IMR-90 (cell line): Measurements from ENCODE around the gene LDB1. TPM values are rescaled to one million over a fixed set of nuclear protein-coding genes. Genes with fewer than 3 reads are reported as not detected.

Source experiments
- ATAC-seq: fragments of 200-7000 bp; cut with Tn5 transposase; 2 replicates; pipeline ENCODE4 v1.9.1; 2020; ENCODE audit warnings: low read depth, mild to moderate bottlenecking, moderate library complexity
- BruUV-seq: library from RNA; stranded (reverse); fragments of 400-500 nt; replicated peaks from 2 replicates; lab custom pipeline; 2021; lab: Mats Ljungman, UMichigan
- CTCF ChIA-PET: fragments of 300-600 bp; formaldehyde crosslinking; extraction: SDS; loops from one replicate; lab custom pipeline; 2021; ENCODE audit warnings: antibody characterized with exemption; lab: Yijun Ruan, JAX
- POLR2A ChIA-PET: fragments of 300-600 bp; sonication (Branson Sonifier 250); formaldehyde crosslinking; loops from one replicate; lab custom pipeline; 2022; ENCODE audit warnings: antibody characterized with exemption; ENCODE audit not compliant: unreplicated experiment; lab: Charles Lee
- DNase-seq: peaks from one replicate; pipeline ENCODE4 v3.0.0; 2013
- H2AFZ ChIP-seq: replicated peaks from 2 replicates; pipeline ENCODE3; 2013; ENCODE audit warnings: low read length, mild to moderate bottlenecking; ENCODE audit not compliant: poor library complexity
- H2AK5ac ChIP-seq: 2 replicates; pipeline ENCODE4 v1.6.1; 2013; ENCODE audit warnings: low read depth, low read length, inconsistent platforms
- H2AK9ac ChIP-seq: replicated peaks from 2 replicates; pipeline ENCODE3; 2013; ENCODE audit warnings: mild to moderate bottlenecking, low read depth, low read length, moderate library complexity; ENCODE audit not compliant: poor library complexity
- H2BK120ac ChIP-seq: 2 replicates; pipeline ENCODE4 v1.6.1; 2013; ENCODE audit warnings: low read depth, low read length, inconsistent platforms
- H2BK15ac ChIP-seq: 3 replicates; pipeline ENCODE4 v1.6.1; 2013; ENCODE audit warnings: low read depth, low read length, inconsistent platforms
- H2BK20ac ChIP-seq: 2 replicates; pipeline ENCODE4 v1.6.1; 2013; ENCODE audit warnings: low read depth, mild to moderate bottlenecking, inconsistent platforms, low read length, moderate library complexity
- H2BK5ac ChIP-seq: 2 replicates; pipeline ENCODE4 v1.6.1; 2013; ENCODE audit warnings: mild to moderate bottlenecking, low read depth, low read length, inconsistent platforms; ENCODE audit not compliant: poor library complexity, severe bottlenecking
- H3K14ac ChIP-seq: replicated peaks from 2 replicates; pipeline ENCODE4 v1.6.1; 2013; ENCODE audit warnings: low read depth, low read length, inconsistent platforms
- H3K18ac ChIP-seq: 2 replicates; pipeline ENCODE4 v1.6.1; 2013; ENCODE audit warnings: low read depth, low read length, control low read depth
- H3K23ac ChIP-seq: 2 replicates; pipeline ENCODE4 v1.6.1; 2013; ENCODE audit warnings: low read depth, low read length, inconsistent platforms
- H3K27ac ChIP-seq: 2 replicates; pipeline ENCODE4 v1.5.1; 2013; ENCODE audit warnings: mild to moderate bottlenecking, control low read depth, low read length; ENCODE audit not compliant: insufficient read depth
- H3K27me3 ChIP-seq: 2 replicates; pipeline ENCODE4 v1.6.1; 2013; ENCODE audit warnings: low read length; ENCODE audit not compliant: control insufficient read depth, insufficient read depth
- H3K36me3 ChIP-seq: 2 replicates; pipeline ENCODE4 v1.6.1; 2013; ENCODE audit warnings: low read length, mixed read lengths; ENCODE audit not compliant: control insufficient read depth, insufficient read depth
- H3K4ac ChIP-seq: 2 replicates; pipeline ENCODE4 v1.6.1; 2013; ENCODE audit warnings: low read depth, low read length, inconsistent platforms
- H3K4me1 ChIP-seq: 2 replicates; pipeline ENCODE4 v1.6.1; 2013; ENCODE audit warnings: low read length, mixed read lengths; ENCODE audit not compliant: control insufficient read depth, insufficient read depth
- H3K4me2 ChIP-seq: 2 replicates; pipeline ENCODE4 v1.6.1; 2013; ENCODE audit warnings: low read depth, mild to moderate bottlenecking, control low read depth, low read length, moderate library complexity
- H3K4me3 ChIP-seq: 2 replicates; pipeline ENCODE4 v1.5.1; 2013; ENCODE audit warnings: low read depth, mild to moderate bottlenecking, control low read depth, low read length, moderate library complexity; ENCODE audit not compliant: insufficient read depth
- H3K56ac ChIP-seq: 2 replicates; pipeline ENCODE4 v1.6.1; 2013; ENCODE audit warnings: low read length, inconsistent platforms; ENCODE audit not compliant: insufficient read depth; ENCODE audit errors: extremely low read depth
- H3K79me1 ChIP-seq, 2 experiments: 2 replicates each; pipeline ENCODE4 v1.6.1; 2013; ENCODE audit warnings: low read length in 2 of 2, inconsistent platforms in 1 of 2, low read depth in 1 of 2
- H3K9ac ChIP-seq: 2 replicates; pipeline ENCODE4 v1.6.1; 2013; ENCODE audit warnings: low read depth, low read length, control low read depth
- H3K9me1 ChIP-seq: 2 replicates; pipeline ENCODE4 v1.6.1; 2013; ENCODE audit warnings: low read length, inconsistent platforms; ENCODE audit not compliant: insufficient read depth
- H3K9me3 ChIP-seq: 2 replicates; pipeline ENCODE4 v1.6.1; 2013; ENCODE audit warnings: low read length; ENCODE audit not compliant: control insufficient read depth, insufficient read depth
- H4K20me1 ChIP-seq: 2 replicates; pipeline ENCODE4 v1.6.1; 2013; ENCODE audit warnings: low read length, inconsistent platforms; ENCODE audit not compliant: insufficient read depth
- H4K5ac ChIP-seq: 2 replicates; pipeline ENCODE4 v1.6.1; 2013; ENCODE audit warnings: mild to moderate bottlenecking, low read depth, low read length, control low read depth
- H4K8ac ChIP-seq, 2 experiments: 2 replicates each; pipeline ENCODE4 v1.6.1; 2013; ENCODE audit warnings: low read depth in 2 of 2, low read length in 2 of 2, control low read depth in 1 of 2, inconsistent platforms in 1 of 2
- H4K91ac ChIP-seq: 2 replicates; pipeline ENCODE4 v1.6.1; 2013; ENCODE audit warnings: low read depth, low read length, inconsistent platforms; ENCODE audit not compliant: insufficient read depth
- BHLHE40 ChIP-seq: fragments of 150-350 bp; IDR thresholded peaks from 2 replicates; pipeline ENCODE4 v1.6.1; 2016; ENCODE audit warnings: mild to moderate bottlenecking, low read depth, low read length
- CHD1 ChIP-seq: IDR thresholded peaks from 2 replicates; pipeline ENCODE4 v1.6.1; 2012; ENCODE audit warnings: low read depth, low read length, improper control_type of control experiment
- ELK1 ChIP-seq: fragments of 150-350 bp; IDR thresholded peaks from 2 replicates; pipeline ENCODE4 v1.6.1; 2016; ENCODE audit warnings: low read depth, mild to moderate bottlenecking, low read length, moderate library complexity, borderline replicate concordance
- MAZ ChIP-seq: IDR thresholded peaks from 2 replicates; pipeline ENCODE4 v1.6.1; 2012; ENCODE audit warnings: low read depth, mild to moderate bottlenecking, low read length, improper control_type of control experiment, moderate library complexity, borderline replicate concordance
- NFE2L2 ChIP-seq: fragments of 150-350 bp; IDR thresholded peaks from 2 replicates; pipeline ENCODE4 v1.6.1; 2016; ENCODE audit warnings: low read depth, mild to moderate bottlenecking, low read length
- RCOR1 ChIP-seq: IDR thresholded peaks from 2 replicates; pipeline ENCODE4 v1.6.1; 2012; ENCODE audit warnings: mild to moderate bottlenecking, low read length, improper control_type of control experiment; ENCODE audit not compliant: insufficient replicate concordance
- RFX5 ChIP-seq: IDR thresholded peaks from 2 replicates; pipeline ENCODE4 v1.8.0; 2012; ENCODE audit warnings: low read depth, mild to moderate bottlenecking, low read length, moderate library complexity
- USF2 ChIP-seq: fragments of 150-350 bp; IDR thresholded peaks from 2 replicates; pipeline ENCODE4 v1.6.1; 2017; ENCODE audit warnings: mild to moderate bottlenecking, antibody characterized with exemption, low read length, low read depth
- WGBS, 2 experiments: methylation state at CpG; one replicate each; pipeline versions ENCODE4 v1.1.5 to v1.1.7; 2013; ENCODE audit warnings: missing lambda C conversion rate in 2 of 2; ENCODE audit not compliant: insufficient read length in 1 of 2; ENCODE audit errors: extremely low coverage in 2 of 2; 5-methylcytosine and 5-hydroxymethylcytosine counted together
- dilution Hi-C: fragments of 300-500 bp; cut with HindIII; formaldehyde crosslinking; loops from one replicate; pipeline ENCODE4 v1.14.3; 2018; ENCODE audit warnings: low sequenced_read_pairs; ENCODE audit not compliant: unreplicated experiment
- in situ Hi-C: fragments of 300-500 bp; cut with MboI; formaldehyde crosslinking; loops from 3 replicates; pipeline ENCODE4 v1.14.3; 2019; ENCODE audit warnings: low sequenced_read_pairs, inconsistent platforms, mixed read lengths
- intact Hi-C: fragments of 100-400 bp; cut with micrococcal nuclease; formaldehyde crosslinking; loops from 2 replicates; pipeline ENCODE4 v1.10.0; 2022
- polyA plus RNA-seq, 3 experiments: library from polyadenylated mRNA; depleted of rRNA; stranded (reverse); fragments of >200 nt; gene quantifications; 2 replicates each; pipeline ENCODE4 v1.2.3, GENCODE V29; 2012; ENCODE audit warnings: low replicate concordance in 1 of 3
- total RNA-seq: library from RNA; depleted of rRNA; stranded (reverse); fragments of >200 nt; gene quantifications from 2 replicates; pipeline ENCODE4 v1.2.3, GENCODE V29; 2012
- TF ChIP-seq, protein P1 (sequence below): conservative IDR thresholded peaks from 2 replicates; pipeline ENCODE4 v1.5.1; 2012; ENCODE audit warnings: mild to moderate bottlenecking, low read depth, low read length, improper control_type of control experiment

The LDB1 gene
- total and polyA plus RNA-seq, 2 of the 4 experiments (the other 2 are of a cell fraction) = 47.9 to 92.4 TPM

DNA sequence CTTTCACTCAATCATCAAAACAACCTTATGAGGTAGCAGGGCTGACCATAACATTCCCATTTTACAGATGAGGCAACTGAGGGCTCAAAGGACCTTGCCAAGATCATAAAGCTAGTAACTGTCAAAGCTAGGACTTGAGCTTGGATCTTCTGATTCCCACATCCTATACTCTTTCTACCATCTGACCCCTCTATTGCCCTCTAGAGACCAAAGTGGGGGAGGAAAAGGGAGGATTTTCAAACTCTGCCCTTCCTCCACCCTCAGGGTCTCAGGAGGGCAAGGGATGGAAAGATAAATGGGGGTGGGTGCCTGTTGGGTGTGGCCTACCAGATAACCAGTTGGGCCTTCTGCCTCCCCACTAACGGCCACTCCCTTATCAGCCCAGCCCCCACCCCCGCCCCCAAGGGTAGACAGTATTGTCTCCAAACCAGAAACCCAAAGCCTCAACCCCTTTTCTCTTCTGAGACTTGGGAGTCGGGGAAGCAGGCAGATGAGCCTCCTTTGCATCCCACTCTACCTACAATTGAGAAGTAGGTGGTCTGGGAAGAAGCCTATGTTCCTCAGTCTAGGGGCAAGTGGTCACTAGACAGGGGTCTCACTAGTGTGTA lies 7.9 kb downstream of the LDB1 start:
- no peak overlapping the region for H2BK5ac ChIP-seq
- no peak overlapping the region for H2BK120ac ChIP-seq
- H3K9me3 ChIP-seq = no peaks in the 10 kb centered on the region
- BruUV-seq = no TSS peak
- H3K79me1 ChIP-seq = peaks cover 19 to 82% of the 10 kb centered on the region in 2 experiments
- in situ Hi-C loops (no loop called here), dilution Hi-C loops (no loop called here), intact Hi-C loops (no loop called here)
- H3K14ac ChIP-seq = no peak overlapping the region
- H3K27me3 ChIP-seq = no peaks in the 10 kb centered on the region
- H3K56ac ChIP-seq = no peak overlapping the region
- no CpG with 5 or more reads among the region's 3 CpGs for WGBS, 2 experiments
- peaks cover 21% of the 10 kb centered on the region for H3K9me1 ChIP-seq
- peak overlapping the region; percentile 79; the same call in 1 of the 2 replicates for H3K9ac ChIP-seq
- H4K8ac ChIP-seq = no peak overlapping the region
- no peak overlapping the region for H2AFZ ChIP-seq
- H4K20me1 ChIP-seq = peaks cover 67% of the 10 kb centered on the region
- H3K4me3 ChIP-seq = peak overlapping the region; percentile 92; the same call in 1 of the 2 replicates
- H3K4me2 ChIP-seq = peak overlapping the region; percentile 89
- H4K5ac ChIP-seq = no peak overlapping the region
- no peak for ATAC-seq
- peaks cover 23% of the 10 kb centered on the region for H3K4me1 ChIP-seq
- peak overlapping the region; percentile 51; the same call in 1 of the 2 replicates for H2AK5ac ChIP-seq
- no peak overlapping the region for H2AK9ac ChIP-seq
- TF ChIP-seq RFX5 (no peak), RCOR1 (no peak), ELK1 (no peak), USF2 (no peak), CHD1 (no peak), NFE2L2 (no peak), MAZ (no peak), BHLHE40 (no peak)
- TF ChIP-seq, protein P1, sequence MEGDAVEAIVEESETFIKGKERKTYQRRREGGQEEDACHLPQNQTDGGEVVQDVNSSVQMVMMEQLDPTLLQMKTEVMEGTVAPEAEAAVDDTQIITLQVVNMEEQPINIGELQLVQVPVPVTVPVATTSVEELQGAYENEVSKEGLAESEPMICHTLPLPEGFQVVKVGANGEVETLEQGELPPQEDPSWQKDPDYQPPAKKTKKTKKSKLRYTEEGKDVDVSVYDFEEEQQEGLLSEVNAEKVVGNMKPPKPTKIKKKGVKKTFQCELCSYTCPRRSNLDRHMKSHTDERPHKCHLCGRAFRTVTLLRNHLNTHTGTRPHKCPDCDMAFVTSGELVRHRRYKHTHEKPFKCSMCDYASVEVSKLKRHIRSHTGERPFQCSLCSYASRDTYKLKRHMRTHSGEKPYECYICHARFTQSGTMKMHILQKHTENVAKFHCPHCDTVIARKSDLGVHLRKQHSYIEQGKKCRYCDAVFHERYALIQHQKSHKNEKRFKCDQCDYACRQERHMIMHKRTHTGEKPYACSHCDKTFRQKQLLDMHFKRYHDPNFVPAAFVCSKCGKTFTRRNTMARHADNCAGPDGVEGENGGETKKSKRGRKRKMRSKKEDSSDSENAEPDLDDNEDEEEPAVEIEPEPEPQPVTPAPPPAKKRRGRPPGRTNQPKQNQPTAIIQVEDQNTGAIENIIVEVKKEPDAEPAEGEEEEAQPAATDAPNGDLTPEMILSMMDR = no peak
- no peak overlapping the region for H3K18ac ChIP-seq
- H4K91ac ChIP-seq = no peak overlapping the region
- no peak overlapping the region for H2BK20ac ChIP-seq
- H3K36me3 ChIP-seq = peaks cover 44% of the 10 kb centered on the region
- no peak overlapping the region for H3K27ac ChIP-seq
- peak overlapping the region; percentile 79; the same call in 1 of the 2 replicates for H3K23ac ChIP-seq
- H3K4ac ChIP-seq = no peak overlapping the region
- no peak overlapping the region for H2BK15ac ChIP-seq
- POLR2A ChIA-PET = no interaction called here
- CTCF ChIA-PET = interaction anchor here (0.5 to 0.6 kb wide), 2 partner anchors 19 to 310 kb away, joined by 3 read pairs; no protein-coding TSS in a partner anchor
- no peak for DNase-seq
